COLO829 (cell line): ENCODE measurements around the gene CRYBB1.
"Not testable (repeated sequence)": the region's sequence is repeated elsewhere in the genome, so short reads cannot be mapped to it uniquely, and the experiment has no call there.

Experiments used
- DNase-seq: peaks from one replicate; pipeline ENCODE4 v3.0.0; 2012; ENCODE audit warnings: low spot score

CRYBB1 gene

DNA sequence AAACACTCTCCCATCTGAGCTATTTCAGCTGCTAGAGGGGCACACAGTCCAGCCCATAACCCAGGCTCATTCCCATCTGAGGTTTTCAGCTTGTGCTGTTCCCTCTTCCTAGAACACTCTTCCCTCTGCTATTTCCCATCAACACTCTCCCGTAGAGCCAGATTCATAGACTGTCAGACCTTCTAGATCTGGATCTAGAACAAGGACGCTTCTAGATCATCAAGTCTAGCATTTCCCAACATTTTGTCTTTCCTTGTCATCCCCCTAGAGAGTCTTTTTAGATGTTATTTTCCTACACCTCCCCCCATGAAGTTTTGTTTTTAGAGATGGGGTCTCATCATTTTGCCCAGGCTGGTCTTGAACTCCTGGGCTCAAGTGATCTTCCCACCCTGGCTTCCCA, 17.3 kb upstream of the CRYBB1 start:
- no peak for DNase-seq

DNA sequence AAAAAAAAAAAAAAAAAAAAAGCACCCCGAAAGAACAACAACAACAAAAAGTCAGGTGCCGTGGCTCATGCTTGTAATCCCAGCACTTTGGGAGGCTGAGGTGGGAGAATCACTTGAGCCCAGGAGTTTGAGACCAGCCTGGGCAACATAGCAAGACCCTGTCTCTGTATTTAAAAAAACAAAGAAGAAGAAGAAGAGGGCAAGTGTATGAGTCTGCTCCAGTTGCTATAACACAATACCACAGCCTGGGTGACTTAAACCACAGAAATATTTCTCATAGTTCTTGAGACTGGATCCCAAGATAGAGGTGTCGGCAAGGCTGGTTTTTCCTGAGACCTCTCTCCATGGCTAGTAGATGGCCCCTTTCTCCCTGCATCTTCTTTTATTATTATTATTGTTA, 16.4 kb upstream of the CRYBB1 start:
- DNase-seq: no peak

DNA sequence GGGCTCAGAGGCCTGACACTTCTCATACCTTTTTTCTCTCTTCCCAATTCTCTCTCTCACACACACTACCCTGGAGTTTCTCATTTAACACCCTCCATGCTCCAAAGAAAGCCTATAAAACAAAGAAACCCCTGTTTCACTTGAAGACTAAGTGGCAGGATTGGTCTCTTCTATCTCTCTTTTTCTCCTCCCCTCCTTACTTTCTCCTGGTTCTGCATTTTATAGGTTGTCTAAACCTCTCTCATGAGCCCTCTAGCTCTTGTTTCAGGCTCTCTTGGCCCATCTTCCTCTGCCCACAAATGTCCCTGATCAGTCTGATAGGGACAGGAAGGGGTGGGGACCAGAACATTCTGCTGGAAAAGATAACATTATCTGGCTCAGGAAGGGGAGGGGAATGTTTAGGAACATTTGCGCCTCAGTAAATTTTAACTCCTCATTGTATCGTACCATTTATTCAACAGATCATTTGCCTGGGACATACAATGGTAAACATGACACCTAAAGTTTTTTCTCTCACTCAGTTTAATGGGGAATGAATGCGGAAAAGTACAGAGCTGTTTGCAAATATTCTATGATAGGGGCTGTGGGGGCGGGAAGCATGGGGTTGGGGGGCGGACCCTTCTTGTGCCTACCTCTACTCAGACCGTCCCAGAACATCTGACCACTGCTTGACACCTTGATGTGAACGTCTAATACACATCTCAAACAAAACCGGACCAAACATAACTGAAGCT, 14.8 kb upstream of the CRYBB1 start:
- DNase-seq: no peak

DNA sequence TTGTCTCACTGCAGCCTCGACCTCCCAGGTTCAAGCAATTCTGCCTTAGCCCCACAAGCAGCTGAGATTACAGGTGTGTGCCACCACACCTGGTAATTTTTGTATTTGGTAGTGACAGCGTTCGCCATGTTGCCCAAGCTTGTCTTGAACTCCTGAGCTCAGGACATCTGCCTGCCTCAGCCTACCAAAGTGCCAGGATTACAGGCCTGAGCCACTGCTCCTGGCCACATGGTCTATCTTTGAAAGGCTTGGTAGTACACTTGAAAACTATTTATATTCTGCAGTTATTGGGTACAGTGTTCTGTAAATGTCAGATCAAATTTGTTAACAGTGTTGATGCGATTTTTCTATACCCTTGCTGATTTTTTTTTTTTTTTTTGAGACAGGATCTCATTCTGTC, 13.5 kb upstream of the CRYBB1 start:
- no peak for DNase-seq

DNA sequence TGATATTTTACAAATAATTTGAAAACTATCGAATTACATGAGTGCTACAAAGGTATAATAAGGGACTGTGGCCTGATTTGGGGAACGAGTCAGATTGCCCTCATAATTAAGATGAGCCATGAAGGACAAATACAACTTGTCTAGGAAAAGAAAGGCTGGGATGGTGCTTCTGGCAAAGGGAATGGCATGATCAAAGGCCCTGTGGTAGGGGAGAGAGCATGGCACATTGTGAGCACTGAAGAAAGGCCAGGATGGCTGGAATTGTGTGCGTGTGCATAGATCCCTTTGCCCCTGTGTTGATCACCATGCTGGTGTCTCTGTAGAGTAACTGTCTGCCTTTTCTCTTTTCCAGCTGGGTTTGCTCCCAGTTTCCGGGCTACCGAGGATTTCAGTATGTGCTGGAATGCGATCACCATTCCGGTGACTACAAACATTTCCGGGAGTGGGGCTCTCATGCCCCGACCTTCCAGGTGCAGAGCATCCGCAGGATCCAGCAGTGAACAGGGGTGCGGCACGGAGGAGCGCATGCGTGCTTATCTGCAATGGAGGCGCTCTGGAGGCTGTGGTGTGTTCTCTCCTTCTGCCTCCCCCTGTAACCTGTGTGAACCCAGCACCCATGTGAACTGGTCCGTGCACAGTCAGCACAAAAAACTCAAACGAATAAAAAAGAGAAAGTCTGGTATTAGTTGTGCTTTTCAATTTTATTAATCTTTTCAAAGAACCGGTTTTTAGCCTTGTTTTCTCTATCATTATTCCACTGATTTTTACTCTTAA, 12.3 kb upstream of the CRYBB1 start:
- DNase-seq: no peak

DNA sequence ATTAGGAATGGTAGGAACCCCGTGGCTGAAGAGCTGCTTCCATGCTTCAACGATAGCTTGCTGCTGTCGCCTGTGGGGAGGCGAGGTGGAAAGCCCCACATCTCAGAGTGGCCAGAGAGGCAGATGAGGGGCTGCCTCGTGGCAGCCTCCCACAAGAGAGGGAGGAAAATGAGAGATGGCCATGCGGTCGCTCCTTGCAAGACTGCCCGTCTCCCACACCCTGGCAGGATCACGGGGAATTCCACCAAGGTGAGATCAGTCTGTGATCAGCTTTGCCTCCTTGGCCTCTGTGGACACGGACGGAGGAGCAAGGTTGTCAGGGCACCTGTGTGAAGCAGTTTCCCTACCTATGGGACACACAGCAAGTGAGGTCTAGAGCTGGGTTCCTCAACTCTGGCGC, 7.0 kb upstream of the CRYBB1 start:
- DNase-seq: no peak

DNA sequence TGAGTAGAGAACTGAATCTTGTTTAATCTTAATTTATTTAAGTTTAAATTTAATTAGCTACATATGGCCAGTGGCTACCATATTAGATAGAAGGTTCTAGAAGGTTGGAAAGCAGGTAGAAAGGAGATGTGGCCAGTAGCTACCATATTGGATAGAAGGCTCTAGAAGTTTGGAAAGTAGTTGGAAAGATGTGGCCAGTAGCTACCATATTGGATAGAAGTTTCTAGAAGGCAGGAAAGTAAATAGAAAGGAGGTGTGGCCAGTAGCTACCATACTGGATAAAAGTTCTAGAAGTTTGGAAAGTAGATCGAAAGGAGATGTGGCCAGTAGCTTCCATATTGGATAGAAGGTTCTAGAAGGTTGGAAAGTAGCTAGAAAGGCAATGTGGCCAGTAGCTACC, 6.2 kb upstream of the CRYBB1 start:
- no peak for DNase-seq

DNA sequence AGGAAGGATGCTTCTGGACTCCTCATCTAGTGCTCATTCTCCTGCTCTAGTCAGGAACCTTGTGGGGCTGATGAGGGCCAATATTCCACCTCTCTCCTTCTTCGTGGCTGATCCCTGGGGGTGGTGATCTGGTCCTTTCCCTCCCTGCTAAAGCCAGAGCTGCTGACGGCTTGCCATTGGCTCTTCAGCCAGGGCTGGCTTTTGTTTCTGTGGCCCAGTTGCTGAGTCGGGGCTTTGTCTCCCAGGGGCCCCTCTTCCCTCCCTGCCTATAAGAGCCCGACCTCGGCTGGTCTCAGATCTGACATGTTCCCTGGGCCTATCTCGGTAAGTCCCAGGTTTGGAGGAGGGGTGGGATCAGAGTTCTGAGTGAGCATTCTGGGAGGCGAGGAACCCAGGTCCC, 3.8 kb upstream of the CRYBB1 start, which contains the start of gene CRYBA4:
TSS of gene CRYBA4 (plus strand) at position 301 of the 400 bp plus-strand sequence. CDS start 634 bp downstream, outside the sequence.
- DNase-seq: no peak

DNA sequence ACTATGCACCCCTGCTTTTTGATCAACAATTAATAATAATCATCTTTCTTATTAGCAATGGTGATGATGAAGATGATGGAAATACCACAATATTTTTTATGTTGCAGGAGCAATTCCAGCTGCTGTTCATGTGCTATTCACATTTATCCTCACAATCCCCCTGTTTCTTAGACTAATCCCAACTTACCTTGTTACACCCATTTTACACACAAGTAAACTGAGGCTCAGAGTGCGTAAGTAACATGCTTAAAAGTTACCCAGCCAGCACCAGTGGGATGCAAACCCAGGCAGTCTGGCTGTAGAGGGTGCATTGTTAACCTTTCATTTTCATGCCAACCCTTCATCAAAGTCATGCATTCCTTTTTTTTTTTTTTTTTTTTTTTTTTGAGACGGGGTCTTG, 2.4 kb upstream of the CRYBB1 start:
- no peak for DNase-seq

DNA sequence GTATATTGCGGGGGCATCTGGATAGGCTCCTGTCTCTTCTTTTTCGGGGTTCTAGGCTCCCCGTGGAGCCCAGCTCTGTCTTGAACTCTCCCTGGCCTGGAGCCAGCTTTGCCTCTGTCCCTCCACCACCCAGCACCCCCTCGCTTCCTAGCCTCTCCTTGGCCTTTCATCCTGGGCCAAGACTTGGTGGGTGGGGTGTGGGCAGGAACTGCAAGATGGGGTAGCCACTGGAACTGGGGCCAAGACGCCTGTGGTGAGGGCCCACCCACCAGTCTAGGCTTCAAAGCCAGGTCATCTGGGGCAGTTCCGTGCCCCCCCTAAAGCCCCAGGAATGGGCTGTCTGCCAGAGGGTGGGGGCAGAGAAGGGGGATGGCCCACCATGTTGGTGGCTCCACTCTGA, 1.7 kb upstream of the CRYBB1 start:
- no peak for DNase-seq

DNA sequence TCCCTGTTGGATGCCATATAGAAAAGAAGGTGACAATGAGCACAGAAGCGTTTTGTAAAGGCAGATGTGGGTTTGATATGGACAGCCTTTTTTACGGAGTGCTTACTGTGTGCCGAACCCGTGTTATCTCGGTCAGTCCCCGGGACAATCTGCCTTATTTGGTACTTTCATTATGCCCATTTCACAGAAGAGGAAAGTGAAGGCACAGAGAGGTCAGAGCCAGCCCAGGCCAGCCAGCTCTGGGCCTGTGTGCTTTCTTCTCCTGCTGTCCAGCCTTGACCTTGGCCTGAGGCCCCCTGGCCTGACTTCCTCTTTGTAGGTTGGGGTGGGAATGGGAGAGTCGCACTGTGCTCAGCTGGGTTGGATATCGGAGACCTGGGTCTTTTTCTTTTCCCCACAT, 628 bp upstream of the CRYBB1 start:
- DNase-seq: no peak

DNA sequence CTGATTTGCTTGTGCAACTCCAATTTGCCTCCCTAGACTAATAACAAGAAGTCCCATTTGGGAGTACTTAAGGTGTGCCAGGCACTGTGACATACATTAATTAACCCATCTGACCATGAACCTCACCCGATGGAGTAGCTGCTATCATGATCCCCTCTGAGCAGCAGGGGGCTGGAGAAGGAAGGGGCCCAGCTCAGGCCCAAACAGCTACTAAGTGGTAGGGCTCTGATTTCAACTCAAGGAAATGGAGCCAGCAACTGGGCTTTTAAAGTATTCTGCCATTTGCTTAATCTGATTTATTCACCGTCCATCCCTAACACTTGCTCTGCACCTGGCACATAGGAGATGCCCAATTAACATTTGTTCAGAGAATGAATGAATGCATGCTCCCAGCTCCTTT, 1.2 kb downstream of the CRYBB1 start:
- no peak for DNase-seq

DNA sequence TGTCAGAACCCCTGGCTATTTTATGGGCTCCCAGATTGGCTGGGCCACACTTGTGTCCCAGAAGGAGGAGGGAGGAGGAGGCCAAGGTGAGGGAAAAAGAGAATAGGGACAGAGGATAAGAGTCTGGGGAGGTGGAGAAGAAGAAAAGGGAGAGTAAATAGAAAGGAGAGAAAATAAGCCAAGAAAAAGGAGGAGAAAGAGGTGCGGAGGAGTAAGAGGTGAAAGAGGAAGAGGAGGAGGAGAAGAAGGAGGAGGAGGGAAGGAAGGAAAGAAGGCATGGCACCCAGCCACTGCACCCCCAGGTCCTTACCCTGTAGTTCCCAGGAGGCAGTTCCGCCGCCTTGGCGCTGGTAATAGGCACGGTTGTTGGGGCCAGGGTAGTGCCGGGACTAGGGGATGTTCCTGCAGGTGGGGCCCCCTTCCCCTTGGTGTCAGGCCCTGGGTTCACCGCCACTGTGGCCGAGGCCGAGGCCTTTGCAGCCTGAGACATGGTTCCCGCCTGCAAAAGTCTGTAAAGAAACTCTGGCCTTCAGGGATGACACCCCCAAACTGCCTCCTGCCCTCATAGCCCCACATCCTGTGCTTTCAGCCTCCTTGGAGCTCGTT, 1.9 kb downstream of the CRYBB1 start:
- no peak for DNase-seq

DNA sequence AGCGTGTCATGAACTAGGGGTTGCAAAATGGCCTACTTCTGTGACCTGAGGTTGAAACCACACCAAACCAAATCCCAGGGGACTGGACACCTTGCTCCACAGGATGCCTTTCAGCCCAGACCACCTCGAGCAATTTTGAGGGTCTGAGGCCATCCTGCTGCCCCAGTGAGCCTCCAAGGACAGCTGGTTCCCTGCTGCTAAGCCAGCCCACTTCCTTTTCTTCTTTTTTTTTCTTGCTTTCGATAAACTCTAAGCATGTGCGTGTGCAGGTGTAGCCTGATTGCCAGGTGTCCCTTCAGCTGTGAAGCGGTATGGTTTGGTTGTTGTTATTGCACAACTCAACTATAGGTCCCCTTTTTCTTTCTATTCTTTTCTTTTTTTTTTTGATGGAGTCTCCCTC, 2.7 kb downstream of the CRYBB1 start:
- DNase-seq: no peak

DNA sequence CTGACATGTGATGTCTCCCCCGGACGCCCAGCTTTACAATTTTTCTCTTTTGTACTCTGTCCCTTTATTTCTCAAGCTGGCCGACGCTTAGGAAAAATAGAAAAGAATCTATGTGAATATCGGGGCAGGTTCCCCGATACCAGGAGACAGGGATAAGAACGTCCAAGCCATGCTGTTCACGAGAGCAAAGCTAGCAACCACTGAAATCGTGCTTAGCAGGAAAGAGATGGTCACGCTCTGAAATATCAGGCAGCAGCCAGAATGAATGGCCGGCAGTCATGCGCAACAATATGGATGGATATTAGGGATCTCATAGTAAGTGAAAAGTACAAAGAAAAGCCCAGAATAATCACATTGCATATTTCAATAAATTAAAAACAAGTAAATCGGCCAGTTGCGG, 3.5 kb downstream of the CRYBB1 start:
- no peak for DNase-seq

DNA sequence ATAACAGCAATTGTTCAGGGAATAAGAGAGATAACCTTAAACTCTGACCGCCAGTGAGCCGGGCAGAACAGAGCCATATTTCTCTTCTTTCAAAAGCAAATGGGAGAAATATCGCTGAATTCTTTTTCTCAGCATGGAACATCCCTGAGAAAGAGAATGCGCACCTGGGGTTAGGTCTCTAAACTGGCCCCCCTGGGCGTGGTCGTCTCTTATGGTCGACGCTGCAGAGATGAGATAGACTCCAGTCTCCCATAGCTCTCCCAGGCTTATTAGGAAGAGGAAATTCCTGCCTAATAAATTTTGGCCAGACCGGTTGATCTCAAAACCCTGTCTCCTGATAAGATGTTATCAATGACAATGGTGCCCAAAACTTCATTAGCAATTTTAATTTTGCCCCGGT, 4.1 kb downstream of the CRYBB1 start:
- DNase-seq: not testable (repeated sequence)

DNA sequence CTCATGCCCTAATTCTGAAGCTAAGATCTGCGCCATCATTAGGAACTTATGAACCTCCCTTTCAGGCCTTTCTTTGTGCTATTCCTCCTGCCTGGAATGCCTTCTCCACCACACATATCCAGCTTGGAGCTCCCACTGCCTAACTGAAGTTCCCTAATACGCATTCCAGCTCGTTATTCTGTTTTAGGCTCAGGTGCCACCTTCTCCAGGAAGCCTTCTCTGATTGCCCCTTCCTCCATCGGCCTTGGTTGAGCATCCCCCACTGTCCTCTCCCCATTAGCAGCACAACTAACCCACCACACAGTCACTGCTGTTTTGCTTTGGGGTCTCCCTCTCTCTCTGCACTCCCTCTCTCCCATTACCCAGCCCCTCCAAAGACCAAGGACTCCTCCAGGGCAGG, 5.2 kb downstream of the CRYBB1 start:
- no peak for DNase-seq

DNA sequence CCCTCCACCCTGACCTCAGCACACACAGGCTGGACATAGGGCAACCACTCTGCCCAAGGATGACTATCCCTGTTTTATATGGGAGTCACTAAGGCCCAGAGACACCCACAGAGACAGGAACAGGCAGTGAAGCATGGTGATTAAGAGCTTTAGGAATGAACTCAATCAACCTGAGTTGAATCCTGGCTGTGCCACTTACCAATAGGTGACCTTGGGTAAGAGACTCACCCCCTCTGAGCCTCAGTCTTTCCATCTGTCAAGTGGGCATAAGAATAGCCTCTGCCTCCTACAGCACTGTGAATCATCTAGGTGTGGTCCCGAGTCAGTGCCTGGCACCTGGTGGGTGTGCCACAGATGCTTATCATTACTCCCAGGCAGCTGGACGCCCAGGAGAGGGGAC, 6.8 kb downstream of the CRYBB1 start:
- no peak for DNase-seq

DNA sequence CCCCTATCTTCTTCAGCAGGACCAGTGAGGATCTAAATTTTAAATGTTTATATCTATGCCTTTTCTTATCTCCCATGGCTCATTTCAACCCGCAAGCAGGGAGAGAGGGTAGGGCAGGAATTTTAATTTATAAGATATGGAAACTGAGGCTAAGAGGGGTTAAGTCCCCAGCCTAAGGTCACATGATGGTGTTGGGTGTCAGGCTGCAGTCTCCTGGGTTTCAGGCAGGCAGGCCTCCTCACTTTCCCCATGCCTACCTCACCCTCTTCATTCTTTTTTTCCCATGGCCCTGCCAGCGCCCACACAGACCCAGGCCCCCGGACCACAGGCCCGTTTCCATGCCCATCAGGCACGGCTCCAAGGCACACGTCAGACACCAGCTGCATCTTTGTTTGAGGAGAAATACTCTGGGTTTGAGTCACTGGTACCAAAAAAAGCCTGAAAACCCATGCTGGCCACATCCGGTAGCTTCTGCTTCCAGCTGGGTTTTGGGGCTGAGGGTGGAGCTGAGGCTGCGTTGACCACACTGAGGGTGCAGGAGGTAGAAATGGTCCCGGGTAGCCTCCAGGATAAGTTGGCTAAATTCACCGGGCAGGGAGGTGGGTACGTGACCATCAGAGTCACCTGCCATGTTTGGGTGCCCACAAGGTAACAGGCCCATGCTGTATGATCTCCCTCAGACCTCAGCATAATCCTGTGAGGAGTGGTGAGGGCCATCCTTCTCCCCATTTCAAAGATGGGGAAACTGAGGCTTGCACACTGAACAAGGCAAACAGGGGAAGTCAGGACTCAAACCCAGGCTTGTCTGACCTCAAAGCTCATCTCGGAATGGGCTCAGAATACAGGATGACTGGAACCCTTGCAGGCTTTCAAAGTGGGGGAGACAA, 7.5 kb downstream of the CRYBB1 start:
- DNase-seq: no peak

DNA sequence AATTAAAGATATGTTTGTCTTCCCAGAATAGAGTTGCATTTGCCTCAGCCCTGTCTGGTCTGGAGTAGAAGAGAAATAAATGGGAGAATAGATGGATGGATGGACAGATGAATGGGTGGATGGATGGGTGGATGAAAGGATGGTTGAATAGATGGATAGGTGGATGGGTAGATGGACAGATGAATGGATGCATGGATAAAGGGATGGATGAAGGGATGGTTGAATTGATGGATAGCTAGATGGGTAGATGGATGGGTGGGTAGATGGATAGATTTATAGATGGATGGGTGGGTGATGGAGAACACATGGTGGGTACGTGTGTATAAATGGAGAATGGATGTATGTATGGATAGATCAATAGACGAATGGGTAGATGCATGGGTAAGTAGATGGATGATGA, 8.5 kb downstream of the CRYBB1 start:
- no peak for DNase-seq

DNA sequence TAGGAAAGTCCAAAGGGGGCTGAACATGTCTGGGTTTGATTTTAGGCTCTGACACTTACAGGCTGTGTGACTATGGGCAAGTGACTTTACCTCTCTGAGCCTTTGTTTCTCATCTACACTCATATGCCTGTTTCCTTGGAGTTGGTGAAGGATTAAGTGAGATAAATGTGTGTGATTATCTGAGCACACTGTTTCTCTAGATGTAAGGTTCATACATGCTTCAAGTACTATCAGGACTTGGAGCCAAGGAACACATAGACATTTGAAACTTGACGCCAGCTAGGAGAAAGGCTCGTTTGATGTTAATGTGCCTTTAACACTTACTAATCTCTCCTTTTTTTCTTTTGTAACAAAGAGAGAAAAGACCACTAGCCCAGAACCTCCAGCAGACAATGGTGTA, 9.7 kb downstream of the CRYBB1 start:
- DNase-seq: no peak

DNA sequence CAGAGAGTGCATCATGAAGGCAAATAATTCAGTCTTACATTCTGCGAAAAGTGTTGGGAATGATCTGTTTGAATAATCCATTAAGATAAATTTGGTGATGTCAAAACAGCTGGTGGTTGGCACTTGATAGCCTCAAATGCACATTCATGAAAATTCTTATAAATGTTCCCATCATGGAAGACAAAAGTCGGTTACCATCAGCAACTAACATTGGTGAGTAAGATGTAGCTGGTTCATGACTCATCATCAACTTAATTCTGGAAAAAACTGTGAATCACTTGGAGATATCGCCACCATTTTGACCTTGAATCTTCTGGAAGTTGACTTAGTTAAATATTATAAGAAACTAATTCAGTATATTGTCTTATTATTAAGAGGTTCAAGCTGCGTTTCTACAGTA, 11.2 kb downstream of the CRYBB1 start:
- DNase-seq: peak; percentile 48
